Bronchial epithelial cell (primary cell): ENCODE data around the gene EXOC7. TPM values are rescaled to one million over a fixed set of nuclear protein-coding genes. Genes with fewer than 3 reads are reported as not detected.
"Not testable (repeated sequence)": the region's sequence is repeated elsewhere in the genome, so short reads cannot be mapped to it uniquely, and the experiment has no call there.

Experiments used
- DNase-seq: peaks from one replicate; pipeline ENCODE4 v3.0.0-alpha.2; 2010; ENCODE audit warnings: low read depth
- FAIRE-seq: peaks from 2 replicates; lab custom pipeline; 2011; peaks lifted over from hg19 to GRCh38; lab: Jason Lieb, UNC
- H3K27me3 ChIP-seq: 2 replicates; pipeline ENCODE4 v1.5.1; 2011; ENCODE audit warnings: low read length; ENCODE audit not compliant: control insufficient read depth, insufficient read depth
- H3K36me3 ChIP-seq: 2 replicates; pipeline ENCODE4 v1.5.1; 2011; ENCODE audit warnings: low read length; ENCODE audit not compliant: control insufficient read depth, insufficient read depth
- H3K4me3 ChIP-seq: 2 replicates; pipeline ENCODE4 v1.5.1; 2011; ENCODE audit warnings: mild to moderate bottlenecking, low read depth, low read length, control low read depth
- CTCF ChIP-seq: IDR thresholded peaks from 2 replicates; pipeline ENCODE4 v1.5.1; 2011; ENCODE audit warnings: mild to moderate bottlenecking, moderate library complexity, low read length, control low read depth, inconsistent platforms; ENCODE audit not compliant: insufficient read depth, severe bottlenecking
- total RNA-seq: library from RNA; depleted of rRNA; stranded (reverse); fragments of >200 nt; gene quantifications from 2 replicates; pipeline ENCODE4 v1.2.1, GENCODE V29; 2014

The EXOC7 gene
- total RNA-seq, 1 donor from 2014 or later = 41.9 TPM

GRCh38 chr17:76049239-76049638 is 54.3 kb downstream of the EXOC7 start:
- no peak for FAIRE-seq
- no peak for DNase-seq
- Histone ChIP-seq H3K4me3 (no peak overlapping the region), H3K27me3 (no peaks in the 10 kb centered on the region), H3K36me3 (peaks cover 19% of the 10 kb centered on the region)
- TF ChIP-seq CTCF = no peak

GRCh38 chr17:76048711-76049110 is 54.9 kb downstream of the EXOC7 start:
- H3K4me3 ChIP-seq = no peak overlapping the region
- peaks cover 23% of the 10 kb centered on the region for H3K36me3 ChIP-seq
- H3K27me3 ChIP-seq = no peaks in the 10 kb centered on the region
- no peak for TF ChIP-seq CTCF
- FAIRE-seq (no peak), DNase-seq (no peak)

- DNase-seq (no peak), FAIRE-seq (no peak)
- no peak for TF ChIP-seq CTCF
Measured at GRCh38 chr17:76048025-76048605, 55.5 kb downstream of the EXOC7 start.

GRCh38 chr17:76046064-76046463 is 57.5 kb downstream of the EXOC7 start:
- Histone ChIP-seq H3K36me3 (peaks cover 35% of the 10 kb centered on the region), H3K27me3 (no peaks in the 10 kb centered on the region), H3K4me3 (no peak overlapping the region)
- TF ChIP-seq CTCF = no peak
- FAIRE-seq (no peak), DNase-seq (peak; percentile 84)

More at GRCh38 chr17:76048025-76048605, 55.5 kb downstream of the EXOC7 start:
- Histone ChIP-seq H3K27me3 (no peaks in the 10 kb centered on the region), H3K36me3 (peaks cover 29% of the 10 kb centered on the region), H3K4me3 (no peak overlapping the region)

- not testable (repeated sequence) for H3K4me3 ChIP-seq, FAIRE-seq, H3K27me3 ChIP-seq, DNase-seq
- H3K36me3 ChIP-seq = peaks cover 35% of the 10 kb centered on the region
Measured at GRCh38 chr17:76044475-76045007, 59.0 kb downstream of the EXOC7 start.

- peaks cover 34% of the 10 kb centered on the region for H3K36me3 ChIP-seq
- not testable (repeated sequence) for DNase-seq, H3K4me3 ChIP-seq, FAIRE-seq, H3K27me3 ChIP-seq
Measured at GRCh38 chr17:76042868-76043267, 60.7 kb downstream of the EXOC7 start.

GRCh38 chr17:76040376-76040775 is 63.2 kb downstream of the EXOC7 start:
- FAIRE-seq = no peak
- no peak overlapping the region for H3K4me3 ChIP-seq
- no peaks in the 10 kb centered on the region for H3K27me3 ChIP-seq
- peaks cover 31% of the 10 kb centered on the region for H3K36me3 ChIP-seq
- no peak for DNase-seq
- no peak for TF ChIP-seq CTCF
